Spinal cord (tissue), 10 donors: ENCODE results near the gene PIP5K1C. TPM values are rescaled to one million over a fixed set of nuclear protein-coding genes. Genes with fewer than 3 reads are reported as not detected.

Source experiments
- DNase-seq, 6 donors: peaks; one replicate each; pipeline versions ENCODE4 v3.0.0 to v3.0.0-alpha.2; 2013 to 2015; ENCODE audit warnings: low spot score in 6 of 6, low read depth in 4 of 6
- H3K27ac ChIP-seq: one replicate; pipeline ENCODE4 v1.5.1; 2013; ENCODE audit warnings: low read depth, low read length, control low read depth
- H3K27me3 ChIP-seq: one replicate; pipeline ENCODE4 v1.6.1; 2013; ENCODE audit warnings: low read length; ENCODE audit not compliant: control insufficient read depth, insufficient read depth
- H3K36me3 ChIP-seq: one replicate; pipeline ENCODE4 v1.6.1; 2013; ENCODE audit warnings: low read length; ENCODE audit not compliant: control insufficient read depth, insufficient read depth
- H3K4me1 ChIP-seq: one replicate; pipeline ENCODE4 v1.6.1; 2013; ENCODE audit warnings: low read length; ENCODE audit not compliant: control insufficient read depth, insufficient read depth
- H3K4me3 ChIP-seq: one replicate; pipeline ENCODE4 v1.5.1; 2013; ENCODE audit warnings: low read depth, low read length, control low read depth
- H3K9me3 ChIP-seq: one replicate; pipeline ENCODE4 v1.6.1; 2013; ENCODE audit warnings: low read length; ENCODE audit not compliant: control insufficient read depth, insufficient read depth
- WGBS: methylation state at CpG from one replicate; pipeline ENCODE4 v1.1.5; 2013; ENCODE audit warnings: missing lambda C conversion rate; ENCODE audit not compliant: insufficient coverage; 5-methylcytosine and 5-hydroxymethylcytosine counted together
- polyA plus RNA-seq, 2 donors: library from polyadenylated mRNA; unstranded; fragments of 120-200 nt; gene quantifications; one replicate each; pipeline ENCODE4 v1.2.1, GENCODE V29; 2013; ENCODE audit not compliant: insufficient read length in 2 of 2
- total RNA-seq, 2 donors: library from RNA; depleted of rRNA in 1 of 2; stranded (reverse); fragments of 120-200 nt in 1 of 2; fragments of >200 nt in 1 of 2; gene quantifications; one replicate each; pipeline versions ENCODE4 v1.2.3 to v1.2.4, GENCODE V29; 2013 to 2014
- donor health status: healthy.

PIP5K1C gene
- total and polyA plus RNA-seq, 4 donors, result 25.4 to 91.1 (median 56.0) TPM

- H3K27me3 ChIP-seq, result peaks cover 35% of the 10 kb centered on the region
- DNase-seq, result no peak
- H3K36me3 ChIP-seq, result peaks cover 35% of the 10 kb centered on the region
- H3K4me1 ChIP-seq, result peaks cover 44% of the 10 kb centered on the region
- 14% methylated on average over 19 of the region's 22 CpGs for WGBS
- peak overlapping the region; percentile 21 for H3K27ac ChIP-seq
- H3K9me3 ChIP-seq, result no peaks in the 10 kb centered on the region
- H3K4me3 ChIP-seq, result peak overlapping the region; percentile 16
Measured at GRCh38 chr19:3607303-3608078, 92.8 kb downstream of the PIP5K1C start.

- H3K4me3 ChIP-seq, result peak within 1 kb of the TSS; percentile 16
- WGBS, result under 1% methylated on average over 44 of the region's 46 CpGs
- peak in 1 of 6 donors; percentile 63 for DNase-seq
- peak within 1 kb of the TSS; percentile 21 for H3K27ac ChIP-seq
- no peaks in the 10 kb centered on the region for H3K9me3 ChIP-seq
- peaks cover 44% of the 10 kb centered on the region for H3K4me1 ChIP-seq
- H3K27me3 ChIP-seq, result peaks cover 35% of the 10 kb centered on the region
- peaks cover 28% of the 10 kb centered on the region for H3K36me3 ChIP-seq
Measured at GRCh38 chr19:3606690-3607289, 93.5 kb downstream of the PIP5K1C start, which contains the start of gene TBXA2R. Gene TBXA2R, minus strand, starts transcription at chr19:3606875. Its CDS starts 6,241 bp downstream, at chr19:3600634.

GRCh38 chr19:3606174-3606689 is 94.0 kb downstream of the PIP5K1C start:
- WGBS, result 12% methylated on average over 34 of the region's 35 CpGs
- Histone ChIP-seq H3K4me3 (peak overlapping the region; percentile 16), H3K4me1 (peaks cover 44% of the 10 kb centered on the region)

GRCh38 chr19:3605770-3606169 is 94.5 kb downstream of the PIP5K1C start:
- 71% methylated on average over 5 of the region's 5 CpGs for WGBS
- H3K4me1 ChIP-seq, result peaks cover 44% of the 10 kb centered on the region
- no peak overlapping the region for H3K4me3 ChIP-seq
- H3K27me3 ChIP-seq, result peaks cover 35% of the 10 kb centered on the region
- H3K27ac ChIP-seq, result no peak overlapping the region
- no peaks in the 10 kb centered on the region for H3K9me3 ChIP-seq
- H3K36me3 ChIP-seq, result peaks cover 18% of the 10 kb centered on the region
- DNase-seq, result no peak

More at GRCh38 chr19:3606174-3606689, 94.0 kb downstream of the PIP5K1C start:
- H3K9me3 ChIP-seq, result no peaks in the 10 kb centered on the region
- no peak overlapping the region for H3K27ac ChIP-seq
- DNase-seq, result no peak
- peaks cover 35% of the 10 kb centered on the region for H3K27me3 ChIP-seq
- H3K36me3 ChIP-seq, result peaks cover 22% of the 10 kb centered on the region

- 88% methylated on average over 3 of the region's 3 CpGs for WGBS
- DNase-seq, result no peak
- no peak overlapping the region for H3K27ac ChIP-seq
- no peak overlapping the region for H3K4me3 ChIP-seq
- peaks cover 14% of the 10 kb centered on the region for H3K36me3 ChIP-seq
- peaks cover 35% of the 10 kb centered on the region for H3K27me3 ChIP-seq
- H3K9me3 ChIP-seq, result no peaks in the 10 kb centered on the region
- peaks cover 44% of the 10 kb centered on the region for H3K4me1 ChIP-seq
Measured at GRCh38 chr19:3605361-3605760, 94.9 kb downstream of the PIP5K1C start.

- Histone ChIP-seq H3K4me3 (no peak overlapping the region), H3K27ac (no peak overlapping the region), H3K27me3 (peaks cover 35% of the 10 kb centered on the region), H3K36me3 (peaks cover 10% of the 10 kb centered on the region), H3K9me3 (no peaks in the 10 kb centered on the region), H3K4me1 (peaks cover 40% of the 10 kb centered on the region)
- no peak for DNase-seq
- 57% methylated on average over 7 of the region's 11 CpGs for WGBS
Measured at GRCh38 chr19:3604987-3605343, 95.3 kb downstream of the PIP5K1C start.

- Histone ChIP-seq H3K9me3 (no peaks in the 10 kb centered on the region), H3K4me1 (peaks cover 35% of the 10 kb centered on the region), H3K36me3 (peaks cover 4% of the 10 kb centered on the region), H3K27ac (no peak overlapping the region), H3K4me3 (no peak overlapping the region), H3K27me3 (peaks cover 35% of the 10 kb centered on the region)
- no peak for DNase-seq
- 73% methylated on average over 21 of the region's 27 CpGs for WGBS
Measured at GRCh38 chr19:3604227-3604986, 95.9 kb downstream of the PIP5K1C start.

- Histone ChIP-seq H3K36me3 (no peaks in the 10 kb centered on the region), H3K27me3 (peaks cover 35% of the 10 kb centered on the region), H3K4me1 (peaks cover 29% of the 10 kb centered on the region), H3K9me3 (no peaks in the 10 kb centered on the region), H3K27ac (peak overlapping the region; percentile 54), H3K4me3 (no peak overlapping the region)
- 63% methylated on average over 23 of the region's 23 CpGs for WGBS
- no peak for DNase-seq
Measured at GRCh38 chr19:3603121-3603811, 97.0 kb downstream of the PIP5K1C start.

- no peak overlapping the region for H3K4me3 ChIP-seq
- WGBS, result 86% methylated on average over 6 of the region's 12 CpGs
- H3K4me1 ChIP-seq, result peaks cover 14% of the 10 kb centered on the region
- H3K27ac ChIP-seq, result no peak overlapping the region
- DNase-seq, result no peak
- H3K27me3 ChIP-seq, result peaks cover 13% of the 10 kb centered on the region
- H3K36me3 ChIP-seq, result no peaks in the 10 kb centered on the region
- H3K9me3 ChIP-seq, result no peaks in the 10 kb centered on the region
Measured at GRCh38 chr19:3601021-3601420, 99.2 kb downstream of the PIP5K1C start.
